ENCODE measurements around the gene NLGN2.
"Not testable (repeated sequence)": the region's sequence is repeated elsewhere in the genome, so short reads cannot be mapped to it uniquely, and the experiment has no call there.

DNA sequence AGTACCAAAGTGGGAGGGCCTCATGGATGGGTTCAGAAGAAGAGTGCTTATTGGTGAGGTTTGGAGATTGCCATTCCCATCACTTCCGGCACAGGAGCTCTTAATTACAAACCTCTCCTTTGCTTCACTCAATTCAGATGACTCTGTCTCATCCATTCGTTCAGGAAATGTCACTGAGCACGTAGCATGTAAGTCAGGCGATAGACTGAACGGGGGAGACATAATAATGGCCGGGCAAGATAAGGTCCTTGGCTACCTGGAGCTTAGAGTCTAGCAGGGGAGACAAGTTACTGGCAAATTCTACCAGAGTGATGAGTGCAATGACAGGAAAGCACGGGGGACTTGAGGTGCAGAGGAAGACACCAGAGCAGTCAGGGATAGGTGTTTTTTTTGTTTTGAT, 41.7 kb upstream of the NLGN2 start:
- not testable (repeated sequence) for TF ChIP-seq CTCF, POLR2A (IDR thresholded peaks at IDR 0.05)
